HUDEP-2 (cell line): ENCODE data around the gene IL15.

Source experiments
- DNase-seq, 76 experiments: peaks; one replicate each; lab custom pipeline; 2025; ENCODE audit not compliant: unreplicated experiment in 76 of 76; lab: John Stamatoyannopoulos, UW

Gene IL15

GRCh38 chr4:141761926-141762325 lies 125.5 kb downstream of the IL15 start:
- no peak for DNase-seq

DNA sequence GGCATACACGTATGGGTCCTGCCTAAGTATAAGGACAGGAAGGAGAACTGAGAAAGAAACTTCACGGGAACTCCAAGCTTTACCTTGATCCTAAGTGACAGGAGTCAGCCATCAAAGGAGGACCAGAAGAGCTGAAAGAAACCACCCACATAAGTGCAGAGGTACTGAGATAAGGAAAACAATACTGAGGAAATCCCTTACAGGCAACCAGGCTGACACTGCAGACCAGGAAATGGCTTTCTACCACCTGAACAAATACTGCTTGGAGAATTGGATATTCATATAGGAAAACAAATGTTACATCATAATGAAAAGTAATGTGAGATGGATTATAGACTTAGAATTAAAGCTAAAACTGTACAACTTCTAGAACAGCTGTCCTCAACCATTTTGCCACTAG lies 127.0 kb downstream of the IL15 start:
- DNase-seq: no peak

- DNase-seq: no peak
Measured at GRCh38 chr4:141768954-141769353, 132.6 kb downstream of the IL15 start.

DNA sequence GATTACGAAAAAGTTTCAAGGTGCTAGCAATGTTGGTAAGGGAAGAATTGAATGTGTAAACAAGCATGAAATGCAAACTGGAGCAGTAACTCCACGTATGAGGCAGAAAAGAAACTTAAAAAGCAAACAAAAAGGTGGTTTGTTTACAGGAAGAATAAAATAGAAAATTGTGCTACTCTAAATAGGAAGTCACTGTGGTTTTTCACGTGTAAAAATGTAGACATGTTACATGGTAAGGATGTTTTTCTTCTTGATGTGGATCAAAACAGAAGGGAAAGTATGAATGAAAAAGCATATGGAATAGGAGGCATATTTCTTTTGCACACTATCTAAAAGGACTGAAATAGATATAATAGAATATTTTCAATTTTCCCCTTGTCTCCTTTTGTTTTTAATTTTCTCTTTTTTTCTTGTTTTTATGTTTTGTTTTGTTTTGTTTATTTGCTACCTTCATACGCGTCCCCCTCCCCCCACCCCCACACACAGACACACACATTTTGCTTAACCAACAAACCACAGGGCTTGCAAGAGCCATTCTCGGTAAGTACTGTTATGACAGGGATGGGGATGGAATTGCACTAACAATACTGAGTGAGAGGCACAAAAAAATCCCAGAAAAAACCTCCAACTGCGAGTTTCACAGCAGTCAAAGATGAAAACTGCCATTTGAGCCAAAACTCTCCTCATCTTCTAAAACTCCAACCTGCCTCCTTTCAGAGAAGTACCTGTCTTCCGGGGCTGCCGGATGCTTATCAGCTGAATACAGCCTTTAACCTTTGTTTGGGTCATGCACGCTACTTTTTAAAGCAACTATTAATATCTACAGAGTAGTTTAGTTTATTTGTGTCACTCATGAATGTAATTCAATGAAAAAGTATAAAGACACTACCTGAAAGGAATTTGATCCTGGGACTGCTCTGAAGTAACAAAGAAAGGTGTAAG lies 135.8 kb downstream of the IL15 start:
- no peak for DNase-seq

- no peak for DNase-seq
Measured at GRCh38 chr4:141772838-141773237, 136.5 kb downstream of the IL15 start.

DNA sequence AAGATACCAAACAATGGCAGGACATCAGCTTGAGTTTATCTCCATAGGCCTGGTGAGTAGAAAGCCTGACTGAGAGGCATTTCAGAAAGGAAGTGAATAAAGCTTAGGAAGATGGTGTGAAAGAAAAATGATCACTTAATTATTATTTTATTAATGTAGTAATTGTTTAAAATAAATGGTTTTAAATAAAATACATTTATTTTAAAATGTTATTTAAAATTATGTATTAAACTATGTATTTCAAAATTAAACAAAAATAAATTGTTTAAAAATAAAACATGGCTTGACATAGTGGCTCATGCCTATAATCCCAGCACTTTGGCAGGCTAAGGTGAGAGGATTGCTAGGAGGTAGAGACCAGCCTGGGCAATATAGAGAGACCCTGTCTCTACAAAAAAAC lies 145.8 kb downstream of the IL15 start:
- no peak for DNase-seq
